SK-N-SH (cell line): ENCODE data around the gene FTO. TPM values are rescaled to one million over a fixed set of nuclear protein-coding genes. Genes with fewer than 3 reads are reported as not detected.
A peak's percentile ranks its signal among the peaks of the same experiment; 100 is the strongest.

Experiments used
- CTCF ChIA-PET: fragments of 300-600, 350-600 bp; formaldehyde crosslinking; extraction: SDS; loops from one replicate; lab custom pipeline; 2021; lab: Yijun Ruan, JAX
- POLR2A ChIA-PET: fragments of 350-600 bp; sonication (Branson Sonifier 250); formaldehyde crosslinking; extraction: SDS; loops from one replicate; lab custom pipeline; 2020; ENCODE audit warnings: antibody characterized with exemption, inconsistent platforms; lab: Yijun Ruan, JAX
- DNase-seq: peaks from one replicate; pipeline ENCODE4 v3.0.0; 2012
- H2AFZ ChIP-seq: fragments of 200-600 bp; sonication (generic); 2 replicates; pipeline ENCODE4 v1.8.1; 2016; ENCODE audit warnings: antibody characterized with exemption, mild to moderate bottlenecking, low read depth
- H3F3A ChIP-seq: fragments of 200-600 bp; sonication (generic); replicated peaks from 2 replicates; pipeline ENCODE3; 2016; ENCODE audit warnings: antibody characterized with exemption, mild to moderate bottlenecking; ENCODE audit not compliant: insufficient read depth
- H3K27ac ChIP-seq, 2 experiments: fragments of 200-500 bp in 1 of 2; fragments of 200-600 bp in 1 of 2; sonication (Bioruptor generic) in 1 of 2; sonication (generic), shearing (Covaris generic) in 1 of 2; 2 replicates each; pipeline versions ENCODE4 v1.5.1 to v1.6.1; 2014 to 2016; ENCODE audit warnings: low read depth in 2 of 2, inconsistent platforms in 1 of 2, low read length in 1 of 2, mild to moderate bottlenecking in 1 of 2, mixed read lengths in 1 of 2
- H3K27me3 ChIP-seq: fragments of 200-600 bp; sonication (generic), shearing (Covaris generic); 2 replicates; pipeline ENCODE4 v1.6.1; 2016; ENCODE audit warnings: mixed run types; ENCODE audit not compliant: insufficient read depth
- H3K36me3 ChIP-seq, 2 experiments: fragments of 200-500 bp in 1 of 2; fragments of 200-600 bp in 1 of 2; sonication (Bioruptor generic) in 1 of 2; sonication (generic) in 1 of 2; replicated peaks in 1 of 2; 2 replicates each; pipeline versions ENCODE3 to v1.5.1; 2014 to 2016; ENCODE audit warnings: low read length in 1 of 2, mild to moderate bottlenecking in 1 of 2; ENCODE audit not compliant: insufficient read depth in 2 of 2, control insufficient read depth in 1 of 2
- H3K4me1 ChIP-seq, 2 experiments: fragments of 200-500 bp in 1 of 2; fragments of 200-600 bp in 1 of 2; sonication (Bioruptor generic) in 1 of 2; sonication (generic), shearing (Covaris generic) in 1 of 2; 2 replicates each; pipeline versions ENCODE4 v1.5.1 to v1.6.1; 2014 to 2016; ENCODE audit warnings: low read depth in 1 of 2, low read length in 1 of 2, mixed run types in 1 of 2; ENCODE audit not compliant: insufficient read depth in 2 of 2, control insufficient read depth in 1 of 2
- H3K4me2 ChIP-seq: fragments of 200-600 bp; sonication (generic), shearing (Covaris generic); 2 replicates; pipeline ENCODE4 v1.6.1; 2017; ENCODE audit warnings: mixed run types
- H3K4me3 ChIP-seq, 2 experiments: fragments of 200-500 bp in 1 of 2; fragments of 200-600 bp in 1 of 2; sonication (Bioruptor generic) in 1 of 2; sonication (generic), shearing (Covaris generic) in 1 of 2; 2 replicates each; pipeline versions ENCODE4 v1.5.1 to v1.8.1; 2014 to 2016; ENCODE audit warnings: low read depth in 2 of 2, inconsistent platforms in 1 of 2, low read length in 1 of 2, mild to moderate bottlenecking in 1 of 2, mixed read lengths in 1 of 2, moderate library complexity in 1 of 2
- H3K79me2 ChIP-seq: fragments of 200-600 bp; sonication (generic); 2 replicates; pipeline ENCODE4 v1.8.1; 2017; ENCODE audit warnings: mild to moderate bottlenecking; ENCODE audit not compliant: insufficient read depth
- H3K9ac ChIP-seq: fragments of 200-600 bp; sonication (generic); 2 replicates; pipeline ENCODE4 v1.6.1; 2017; ENCODE audit warnings: mixed run types
- H3K9me2 ChIP-seq: fragments of 200-600 bp; sonication (generic); 2 replicates; pipeline ENCODE4 v1.6.1; 2017; ENCODE audit warnings: mixed run types
- H3K9me3 ChIP-seq: fragments of 200-600 bp; sonication (generic); 2 replicates; pipeline ENCODE4 v1.6.1; 2017; ENCODE audit warnings: mixed run types, mild to moderate bottlenecking, moderate library complexity
- H4K20me1 ChIP-seq: fragments of 200-600 bp; sonication (generic); 2 replicates; pipeline ENCODE4 v1.6.1; 2017; ENCODE audit warnings: mild to moderate bottlenecking, mixed run types; ENCODE audit not compliant: insufficient read depth
- EP300 ChIP-seq, 2 experiments: IDR thresholded peaks; 2 replicates each; pipeline versions ENCODE4 v1.4.0 to v1.6.1; 2012; ENCODE audit warnings: borderline replicate concordance in 1 of 2, low read depth in 1 of 2, low read length in 1 of 2
- FOXJ3 ChIP-seq: sonication (generic); formaldehyde crosslinking; IDR thresholded peaks from 2 replicates; pipeline ENCODE4 v1.5.1; 2020; ENCODE audit warnings: mild to moderate bottlenecking, missing genetic modification reagents
- FOXM1 ChIP-seq: IDR thresholded peaks from 2 replicates; pipeline ENCODE4 v1.4.0; 2012; ENCODE audit warnings: low read depth, mild to moderate bottlenecking
- JUND ChIP-seq: IDR thresholded peaks from 2 replicates; pipeline ENCODE4 v1.4.0; 2012
- MEF2A ChIP-seq: IDR thresholded peaks from 2 replicates; pipeline ENCODE4 v1.4.0; 2012; ENCODE audit warnings: low read depth, borderline replicate concordance
- MXI1 ChIP-seq: IDR thresholded peaks from 2 replicates; pipeline ENCODE4 v1.6.1; 2012; ENCODE audit warnings: mild to moderate bottlenecking, low read depth, low read length, improper control_type of control experiment
- NFIC ChIP-seq: IDR thresholded peaks from 2 replicates; pipeline ENCODE4 v1.4.0; 2012; ENCODE audit warnings: borderline replicate concordance
- NRF1 ChIP-seq: IDR thresholded peaks from 2 replicates; pipeline ENCODE4 v1.6.1; 2012; ENCODE audit warnings: low read depth, mild to moderate bottlenecking, low read length
- POLR2AphosphoS5 ChIP-seq: IDR thresholded peaks from 2 replicates; pipeline ENCODE4 v1.6.1; 2012; ENCODE audit warnings: low read depth, low read length
- SIN3A ChIP-seq: IDR thresholded peaks from 2 replicates; pipeline ENCODE4 v1.6.1; 2012; ENCODE audit warnings: low read depth, mild to moderate bottlenecking, low read length, moderate library complexity, borderline replicate concordance
- TCF12 ChIP-seq: IDR thresholded peaks from 2 replicates; pipeline ENCODE4 v1.4.0; 2012
- WGBS: methylation state at CpG from one replicate; pipeline ENCODE4 v1.1.6; 2017; ENCODE audit warnings: low lambda C conversion rate; 5-methylcytosine and 5-hydroxymethylcytosine counted together
- polyA plus RNA-seq, 3 experiments: library from polyadenylated mRNA; depleted of rRNA; stranded (reverse); fragments of >200 nt; gene quantifications; 2 replicates each; pipeline ENCODE4 v1.2.3, GENCODE V29; 2012
- TF ChIP-seq, protein P1 (sequence below): IDR thresholded peaks from 2 replicates; pipeline ENCODE4 v1.4.0; 2012; ENCODE audit warnings: low read depth, borderline replicate concordance
- TF ChIP-seq, protein P2 (sequence below): IDR thresholded peaks from 2 replicates; pipeline ENCODE4 v1.4.0; 2012; ENCODE audit warnings: low read depth, borderline replicate concordance
- TF ChIP-seq, protein P3 (sequence below): IDR thresholded peaks from 2 replicates; pipeline ENCODE4; 2012

The FTO gene
- polyA plus RNA-seq, 1 of the 3 experiments (the other 2 are of a cell fraction) = 41.2 TPM

DNA sequence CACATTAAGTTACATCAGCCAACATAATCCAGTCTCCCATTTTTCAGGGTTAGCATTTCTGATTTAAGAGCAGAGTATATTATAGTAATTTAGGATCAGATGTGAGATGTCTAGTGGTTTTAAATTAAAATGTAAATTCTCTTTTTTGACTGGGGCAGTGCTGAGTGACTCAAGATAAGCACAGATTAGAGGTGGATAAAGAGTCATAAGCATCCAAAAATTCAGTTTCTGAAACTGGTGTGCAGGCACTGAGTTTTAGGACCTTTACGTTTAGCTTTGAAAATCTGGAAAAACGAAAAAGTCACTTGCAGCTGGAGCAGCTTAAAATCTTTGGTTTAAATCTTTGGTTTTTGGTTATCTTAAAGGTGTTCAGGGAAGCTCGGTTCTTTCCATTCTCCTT, 190.7 kb downstream of the FTO start:
- DNase-seq = no peak
- CTCF ChIA-PET = interaction anchor here (0.7 to 1.0 kb wide), 3 partner anchors 141 to 1036 kb away, joined by 3 read pairs; partner anchors contain the start of gene IRX5
- Histone ChIP-seq H3K27me3 (no peaks in the 10 kb centered on the region), H3K36me3 (peaks cover 3% of the 10 kb centered on the region in 2 experiments), H3K79me2 (no peaks in the 10 kb centered on the region), H3K4me3 (no peak overlapping the region), H4K20me1 (no peaks in the 10 kb centered on the region), H2AFZ (no peak overlapping the region), H3K9me2 (no peaks in the 10 kb centered on the region), H3K9me3 (no peaks in the 10 kb centered on the region), H3K9ac (no peak overlapping the region), H3F3A (peaks cover 15% of the 10 kb centered on the region), H3K4me1 (peaks cover 8 to 35% of the 10 kb centered on the region in 2 experiments; a peak in 3 of 4 replicates), H3K27ac (0 out of 4 replicates have a peak overlapping the region, but pooled peaks of 1 of the 2 experiments have one; percentile 8), H3K4me2 (no peak overlapping the region)
- 87% methylated on average over 3 of the region's 3 CpGs for WGBS
- TF ChIP-seq TCF12 = no peak
- no peak for TF ChIP-seq POLR2AphosphoS5
- TF ChIP-seq, protein P1, sequence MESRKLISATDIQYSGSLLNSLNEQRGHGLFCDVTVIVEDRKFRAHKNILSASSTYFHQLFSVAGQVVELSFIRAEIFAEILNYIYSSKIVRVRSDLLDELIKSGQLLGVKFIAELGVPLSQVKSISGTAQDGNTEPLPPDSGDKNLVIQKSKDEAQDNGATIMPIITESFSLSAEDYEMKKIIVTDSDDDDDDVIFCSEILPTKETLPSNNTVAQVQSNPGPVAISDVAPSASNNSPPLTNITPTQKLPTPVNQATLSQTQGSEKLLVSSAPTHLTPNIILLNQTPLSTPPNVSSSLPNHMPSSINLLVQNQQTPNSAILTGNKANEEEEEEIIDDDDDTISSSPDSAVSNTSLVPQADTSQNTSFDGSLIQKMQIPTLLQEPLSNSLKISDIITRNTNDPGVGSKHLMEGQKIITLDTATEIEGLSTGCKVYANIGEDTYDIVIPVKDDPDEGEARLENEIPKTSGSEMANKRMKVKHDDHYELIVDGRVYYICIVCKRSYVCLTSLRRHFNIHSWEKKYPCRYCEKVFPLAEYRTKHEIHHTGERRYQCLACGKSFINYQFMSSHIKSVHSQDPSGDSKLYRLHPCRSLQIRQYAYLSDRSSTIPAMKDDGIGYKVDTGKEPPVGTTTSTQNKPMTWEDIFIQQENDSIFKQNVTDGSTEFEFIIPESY = no peak
- TF ChIP-seq NRF1 = no peak
- TF ChIP-seq, protein P2, sequence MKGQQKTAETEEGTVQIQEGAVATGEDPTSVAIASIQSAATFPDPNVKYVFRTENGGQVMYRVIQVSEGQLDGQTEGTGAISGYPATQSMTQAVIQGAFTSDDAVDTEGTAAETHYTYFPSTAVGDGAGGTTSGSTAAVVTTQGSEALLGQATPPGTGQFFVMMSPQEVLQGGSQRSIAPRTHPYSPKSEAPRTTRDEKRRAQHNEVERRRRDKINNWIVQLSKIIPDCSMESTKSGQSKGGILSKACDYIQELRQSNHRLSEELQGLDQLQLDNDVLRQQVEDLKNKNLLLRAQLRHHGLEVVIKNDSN = no peak
- TF ChIP-seq, protein P3, sequence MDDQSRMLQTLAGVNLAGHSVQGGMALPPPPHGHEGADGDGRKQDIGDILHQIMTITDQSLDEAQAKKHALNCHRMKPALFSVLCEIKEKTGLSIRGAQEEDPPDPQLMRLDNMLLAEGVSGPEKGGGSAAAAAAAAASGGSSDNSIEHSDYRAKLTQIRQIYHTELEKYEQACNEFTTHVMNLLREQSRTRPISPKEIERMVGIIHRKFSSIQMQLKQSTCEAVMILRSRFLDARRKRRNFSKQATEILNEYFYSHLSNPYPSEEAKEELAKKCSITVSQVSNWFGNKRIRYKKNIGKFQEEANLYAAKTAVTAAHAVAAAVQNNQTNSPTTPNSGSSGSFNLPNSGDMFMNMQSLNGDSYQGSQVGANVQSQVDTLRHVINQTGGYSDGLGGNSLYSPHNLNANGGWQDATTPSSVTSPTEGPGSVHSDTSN = no peak
- no peak for TF ChIP-seq MEF2A
- TF ChIP-seq FOXM1 = no peak
- TF ChIP-seq NFIC = no peak
- no peak for TF ChIP-seq EP300 (IDR thresholded peaks at IDR 0.05; ENCODE audit: borderline replicate concordance in 1 of 2, low read depth in 1 of 2, low read length in 1 of 2)
- TF ChIP-seq MXI1 = no peak
- no peak for TF ChIP-seq FOXJ3 (CRISPR knock-in tag)
- TF ChIP-seq SIN3A = no peak
- POLR2A ChIA-PET = no interaction called here

DNA sequence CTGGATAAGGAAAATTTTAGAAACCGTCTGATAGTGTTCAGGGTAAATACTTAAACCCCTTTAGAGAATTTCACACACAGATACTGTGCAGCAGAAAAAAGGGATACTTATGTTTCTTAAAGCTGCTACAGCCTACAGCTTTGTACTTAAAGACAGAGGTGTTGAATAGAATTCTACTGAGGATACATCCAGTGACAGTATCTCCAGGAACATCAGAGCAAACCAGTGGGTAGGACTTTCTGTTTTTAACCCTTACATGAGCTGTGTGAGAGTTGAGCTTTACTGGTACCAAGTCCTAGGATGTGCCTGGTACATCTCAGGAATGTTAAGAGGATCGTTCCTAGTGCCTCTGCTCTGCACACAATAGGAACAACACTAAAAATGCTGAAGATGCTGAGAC, 191.5 kb downstream of the FTO start:
- Histone ChIP-seq H3K27ac (no peak overlapping the region), H3K9me3 (no peaks in the 10 kb centered on the region), H4K20me1 (no peaks in the 10 kb centered on the region), H3K27me3 (no peaks in the 10 kb centered on the region), H3F3A (peaks cover 15% of the 10 kb centered on the region), H3K36me3 (peaks cover 0 to 3% of the 10 kb centered on the region in 2 experiments), H3K9me2 (no peaks in the 10 kb centered on the region), H2AFZ (no peak overlapping the region), H3K4me3 (no peak overlapping the region), H3K4me1 (peaks cover 11 to 35% of the 10 kb centered on the region in 2 experiments; a peak in 3 of 4 replicates), H3K4me2 (no peak overlapping the region), H3K79me2 (no peaks in the 10 kb centered on the region), H3K9ac (no peak overlapping the region)
- no peak for TF ChIP-seq JUND
- ChIA-PET POLR2A (no interaction called here), CTCF (no interaction called here)
- WGBS = 90% methylated on average over 2 of the region's 2 CpGs
- DNase-seq = no peak
